GM18520 (cell line): Measurements from ENCODE around the gene RRAS2.
"Not testable (repeated sequence)": the region's sequence is repeated elsewhere in the genome, so short reads cannot be mapped to it uniquely, and the experiment has no call there.

ENCODE experiments used
- ATAC-seq: cut with Tn5 transposase; IDR thresholded peaks from one replicate; pipeline ENCODE4 v1.9.1; 2021; ENCODE audit not compliant: unreplicated experiment

The RRAS2 gene

DNA sequence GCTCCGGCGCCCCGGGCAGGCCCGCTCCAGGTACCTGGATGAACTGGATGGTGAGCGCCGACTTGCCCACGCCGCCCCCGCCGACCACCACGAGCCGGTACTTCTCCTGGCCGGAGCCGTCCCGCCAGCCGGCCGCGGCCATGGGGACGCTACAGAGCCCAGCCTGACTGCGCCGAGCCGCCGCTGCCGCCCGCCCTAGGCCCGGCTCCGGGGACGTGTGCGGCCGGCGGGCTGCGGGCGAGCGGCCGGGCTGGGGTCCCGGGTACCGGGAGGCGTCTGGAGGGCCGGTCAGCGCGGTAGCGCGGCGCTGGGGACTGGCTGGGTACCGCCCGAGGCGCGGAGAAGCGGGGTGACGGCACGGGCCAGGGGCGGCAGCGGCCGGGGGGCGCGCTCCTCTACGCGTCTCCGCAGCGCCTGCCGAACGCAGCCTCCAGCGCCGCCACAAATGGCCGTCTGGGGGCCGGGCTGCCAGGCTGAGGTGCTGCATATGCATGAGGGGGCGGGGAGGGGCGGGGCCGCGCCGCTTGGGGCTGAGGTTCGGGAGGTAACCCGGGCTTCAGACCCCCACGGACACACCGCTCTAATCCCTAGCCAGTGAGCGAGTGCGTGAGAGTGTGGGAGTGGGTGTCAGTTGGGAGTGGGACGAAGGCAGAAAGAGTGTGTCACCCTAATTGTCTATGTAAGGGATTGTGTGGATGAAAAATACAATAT lies at the start of gene RRAS2:
TSS of gene RRAS2 (minus strand) at position 455 of the 711 bp plus-strand sequence. CDS start at position 142, 313 bp downstream.
- peak; percentile 89 for ATAC-seq

DNA sequence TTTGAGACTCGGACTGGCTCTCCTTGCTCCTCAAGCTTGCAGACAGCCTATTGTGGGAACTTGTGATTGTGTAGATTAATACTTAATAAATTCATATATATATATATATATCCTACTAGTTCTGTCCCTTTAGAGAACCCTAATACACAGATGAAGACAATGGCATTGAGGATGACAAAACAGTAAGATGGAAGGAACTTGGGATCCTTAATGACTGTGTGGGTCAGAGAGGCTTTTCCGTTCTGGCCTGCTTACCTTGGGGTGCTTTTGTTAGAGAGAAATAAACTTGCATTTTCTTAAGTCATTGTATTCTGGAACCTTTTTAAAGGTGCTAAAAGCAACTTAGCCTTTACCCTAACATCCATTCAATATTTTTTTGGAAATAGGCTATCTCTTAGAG lies 49.6 kb upstream of the RRAS2 start:
- ATAC-seq = no peak

DNA sequence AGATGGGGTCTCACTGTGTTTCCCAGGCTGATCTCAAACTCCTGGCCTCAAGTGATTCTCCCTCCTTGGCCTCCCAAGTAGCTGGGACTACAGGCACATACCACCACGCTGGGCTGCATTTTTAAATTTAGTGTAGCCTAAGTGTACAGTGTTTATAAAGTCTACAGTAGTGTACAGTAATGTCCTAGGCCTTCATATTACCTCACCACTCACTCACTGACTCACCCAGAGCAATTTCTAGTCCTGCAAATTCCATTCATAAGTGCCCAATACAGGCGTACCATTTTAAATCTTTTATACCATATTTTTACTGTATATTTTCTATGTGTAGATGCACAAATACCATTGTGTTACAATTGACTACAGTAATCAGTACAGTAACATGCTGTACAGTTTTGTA lies 47.1 kb upstream of the RRAS2 start:
- not testable (repeated sequence) for ATAC-seq

DNA sequence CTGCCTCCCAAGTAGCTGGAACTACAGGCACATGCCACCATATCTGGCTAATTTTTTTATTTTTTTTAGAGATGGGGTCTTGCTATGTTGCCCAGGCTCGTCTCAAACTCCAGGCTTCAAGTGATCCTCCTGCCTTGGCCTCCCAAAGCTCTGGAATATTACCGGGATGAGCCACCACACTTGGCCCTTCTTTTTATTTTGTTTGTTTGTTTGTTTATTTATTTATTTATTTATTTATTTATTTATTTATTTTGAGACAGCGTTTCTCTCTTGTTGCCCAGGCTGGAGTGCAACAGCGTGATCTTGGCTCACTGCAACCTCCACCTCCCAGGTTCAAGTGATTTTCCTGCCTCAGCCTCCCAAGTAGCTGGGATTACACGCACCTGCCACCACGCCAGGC lies 44.5 kb upstream of the RRAS2 start:
- not testable (repeated sequence) for ATAC-seq

DNA sequence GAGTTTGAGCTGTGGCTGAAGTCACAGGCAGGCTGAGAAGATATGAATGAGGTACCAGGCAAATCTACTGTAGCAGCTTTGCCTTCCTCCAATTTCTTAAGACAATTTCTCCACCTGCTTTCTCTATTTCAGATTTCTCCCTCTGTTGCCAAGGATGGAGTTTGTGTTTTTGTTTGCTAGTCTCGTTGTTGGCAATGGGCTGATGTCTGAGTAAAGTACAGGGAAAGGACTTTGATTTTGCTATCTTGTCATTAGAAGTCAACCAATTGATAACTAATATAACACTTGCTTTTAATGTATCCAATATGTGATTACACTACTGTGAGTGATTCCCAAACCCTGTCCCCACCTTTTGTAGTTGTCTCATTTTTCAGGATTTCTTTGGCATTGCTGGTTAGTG lies 40.1 kb upstream of the RRAS2 start:
- no peak for ATAC-seq

DNA sequence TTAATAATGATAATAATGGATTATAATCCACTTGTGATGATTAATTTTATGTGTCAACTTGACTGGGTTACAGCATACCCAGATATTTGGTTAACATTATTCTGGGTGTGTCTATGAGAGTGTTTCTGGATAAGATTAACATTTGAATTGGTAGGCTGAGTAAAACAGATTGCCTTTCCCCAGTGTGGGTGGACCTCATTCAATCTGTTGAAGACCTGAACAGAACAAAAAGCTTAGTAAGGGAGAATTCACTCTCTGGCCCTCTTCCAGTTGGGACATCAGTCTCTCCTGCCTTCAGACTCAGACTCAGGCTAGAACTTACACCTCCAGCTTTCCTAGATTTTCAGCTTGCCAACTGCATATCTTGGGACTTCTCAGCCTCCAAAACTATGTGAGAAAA lies 37.3 kb upstream of the RRAS2 start:
- no peak for ATAC-seq

DNA sequence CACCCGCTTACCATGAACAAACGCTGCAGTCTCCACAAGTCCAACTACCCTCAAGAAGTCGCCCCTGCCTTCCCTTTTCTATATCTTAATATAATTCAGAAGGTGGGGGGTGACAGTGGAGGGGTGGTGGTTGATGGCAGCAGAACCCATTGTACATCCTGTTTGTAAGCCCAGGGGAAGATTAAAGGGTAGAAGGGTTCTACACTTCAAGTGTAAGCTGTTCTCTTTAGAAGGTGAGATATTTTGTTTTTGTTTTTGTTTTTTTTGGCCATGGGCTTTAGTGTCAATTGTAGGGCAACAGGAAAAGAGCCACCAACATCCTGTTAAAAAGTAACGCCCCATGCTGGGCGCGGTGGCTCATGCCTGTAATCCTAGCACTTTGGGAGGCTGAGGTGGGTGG lies 34.9 kb upstream of the RRAS2 start:
- ATAC-seq = no peak

DNA sequence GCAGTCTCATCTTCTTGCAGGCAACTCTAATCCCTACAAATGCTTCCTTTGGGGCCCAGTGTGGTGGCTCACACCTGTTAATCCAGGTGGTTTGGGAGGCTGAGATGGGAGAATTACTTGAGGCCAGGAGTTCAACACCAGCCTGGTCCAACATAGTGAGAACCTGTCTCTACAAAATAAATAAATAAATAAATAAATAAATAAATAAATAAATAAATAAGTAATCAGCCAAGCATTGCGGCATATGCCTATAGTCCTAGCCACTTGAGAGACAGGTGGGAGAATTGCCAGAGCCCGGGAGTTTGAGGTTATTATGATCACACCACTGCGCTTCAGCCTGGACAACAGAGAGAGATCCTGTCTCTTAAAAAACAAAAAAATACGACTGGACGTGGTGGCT lies 34.1 kb upstream of the RRAS2 start:
- no peak for ATAC-seq

DNA sequence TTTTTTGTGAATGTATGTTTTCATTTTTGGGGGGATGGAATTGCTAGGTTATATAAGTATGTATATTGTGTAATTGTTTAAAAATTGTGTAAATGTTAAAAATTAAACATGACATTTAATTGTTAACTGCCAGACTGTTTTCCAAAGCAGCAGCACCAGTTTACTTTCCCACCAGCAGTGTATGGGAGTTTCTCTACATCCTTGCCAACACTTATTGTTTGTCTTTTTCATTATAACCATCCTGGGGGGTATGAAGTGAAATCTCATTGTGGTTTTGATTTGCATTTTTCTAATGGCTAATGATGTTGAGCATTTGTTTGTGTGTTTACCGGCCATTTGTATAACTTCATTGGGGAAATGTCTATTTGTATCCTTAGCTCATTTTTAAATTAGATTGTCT lies 31.7 kb upstream of the RRAS2 start:
- ATAC-seq = no peak

DNA sequence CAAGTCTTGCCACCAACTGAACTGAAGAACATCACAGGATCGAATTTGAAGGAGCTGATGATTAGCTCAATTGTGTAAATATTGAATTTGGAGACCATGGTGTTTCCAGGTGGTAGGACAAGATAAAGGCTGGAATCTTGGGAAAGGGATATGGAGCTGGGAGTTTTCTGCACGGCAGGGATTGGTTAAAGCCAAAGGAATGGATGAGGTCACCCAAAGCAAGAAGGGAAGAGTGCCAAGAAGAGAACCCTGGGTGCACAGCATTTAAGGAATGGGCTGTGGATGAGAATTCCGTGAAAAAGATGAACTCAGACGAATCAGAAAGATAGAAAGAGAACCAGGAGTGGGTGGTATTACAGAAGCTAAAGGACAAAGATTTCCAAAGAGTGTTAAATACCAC lies 29.4 kb upstream of the RRAS2 start:
- ATAC-seq = no peak

DNA sequence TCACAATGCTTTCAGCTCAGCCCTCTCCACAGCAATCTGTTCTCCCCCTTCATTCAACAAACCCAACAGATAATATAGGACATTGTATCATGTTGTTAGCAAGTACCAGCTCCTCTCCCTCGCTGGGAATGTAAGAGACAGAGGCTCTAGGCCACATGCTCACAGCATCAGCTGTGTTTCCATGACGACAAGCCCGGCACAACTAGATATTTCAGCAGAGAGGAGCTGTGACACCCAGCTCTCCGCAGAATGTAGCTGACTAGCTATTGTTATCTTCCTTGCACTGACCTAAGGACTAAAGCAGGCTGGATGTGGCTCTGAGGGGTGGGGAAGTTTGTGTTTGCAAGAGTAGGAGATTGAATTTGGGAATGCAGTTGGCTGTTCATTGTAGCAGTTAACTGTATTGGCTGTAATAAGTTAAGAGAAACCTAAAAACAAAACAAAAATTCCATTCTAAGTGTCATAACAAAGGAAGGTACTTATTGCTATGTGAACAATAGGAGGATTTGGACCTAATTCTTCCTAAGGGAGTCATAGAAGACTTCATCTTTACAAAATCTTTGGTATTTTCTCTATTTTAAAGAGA lies 28.0 kb upstream of the RRAS2 start:
- ATAC-seq = no peak

DNA sequence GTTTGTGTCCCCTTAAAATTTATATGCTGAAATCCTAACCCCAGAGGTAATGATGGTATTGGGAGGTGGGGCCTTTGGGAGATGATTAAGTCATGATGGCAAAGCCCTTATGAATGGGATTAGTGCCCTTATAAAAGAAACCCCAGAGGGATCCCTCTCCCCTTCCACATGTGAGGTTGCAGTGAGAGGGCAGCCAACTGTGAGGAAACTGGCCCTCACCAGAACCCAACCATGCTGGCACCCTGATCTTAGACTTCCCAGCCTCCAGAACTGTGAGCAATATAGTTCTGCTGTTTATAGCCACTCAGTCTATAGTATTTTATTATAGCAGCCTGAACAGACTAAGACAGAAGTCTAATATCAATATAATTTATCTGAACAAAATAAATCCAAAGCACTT lies 27.1 kb upstream of the RRAS2 start:
- ATAC-seq = no peak

DNA sequence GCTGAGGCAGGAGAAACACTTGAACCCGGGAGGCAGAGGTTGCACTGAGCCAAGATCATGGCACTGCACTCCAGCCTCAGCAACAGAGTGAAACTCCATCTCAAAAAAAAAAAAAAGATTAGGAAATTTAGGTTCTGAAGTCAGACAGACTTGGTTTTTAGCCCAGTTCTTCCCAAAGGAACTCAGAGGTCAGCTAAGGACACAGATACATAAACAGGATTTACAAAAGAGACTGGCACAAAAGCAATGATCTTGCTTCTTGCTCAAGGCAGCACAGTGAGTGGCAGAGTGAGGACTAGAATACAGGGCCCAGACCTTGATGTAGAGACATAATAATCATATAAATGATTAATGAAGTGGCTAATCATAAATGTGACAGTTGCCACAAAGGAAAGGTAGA lies 25.4 kb upstream of the RRAS2 start:
- no peak for ATAC-seq

DNA sequence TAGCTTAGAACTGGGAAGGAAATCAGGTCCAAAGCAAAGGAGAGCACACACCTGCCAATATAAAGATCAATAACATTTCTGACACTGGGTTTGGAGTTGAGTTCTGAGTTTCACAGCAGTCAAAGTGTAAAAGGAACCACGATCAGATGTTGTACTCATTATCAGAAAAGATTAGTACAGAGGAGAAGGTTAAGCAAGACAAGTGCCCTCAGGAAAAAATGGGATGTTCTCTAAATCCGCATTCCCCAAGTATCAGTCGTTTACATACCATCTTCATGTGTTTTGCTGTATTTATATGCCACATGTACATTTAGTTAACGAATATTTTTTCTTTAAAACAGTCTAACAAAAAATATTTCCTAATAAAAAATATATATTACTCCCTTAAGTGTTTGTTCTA lies 23.0 kb upstream of the RRAS2 start:
- ATAC-seq = no peak

DNA sequence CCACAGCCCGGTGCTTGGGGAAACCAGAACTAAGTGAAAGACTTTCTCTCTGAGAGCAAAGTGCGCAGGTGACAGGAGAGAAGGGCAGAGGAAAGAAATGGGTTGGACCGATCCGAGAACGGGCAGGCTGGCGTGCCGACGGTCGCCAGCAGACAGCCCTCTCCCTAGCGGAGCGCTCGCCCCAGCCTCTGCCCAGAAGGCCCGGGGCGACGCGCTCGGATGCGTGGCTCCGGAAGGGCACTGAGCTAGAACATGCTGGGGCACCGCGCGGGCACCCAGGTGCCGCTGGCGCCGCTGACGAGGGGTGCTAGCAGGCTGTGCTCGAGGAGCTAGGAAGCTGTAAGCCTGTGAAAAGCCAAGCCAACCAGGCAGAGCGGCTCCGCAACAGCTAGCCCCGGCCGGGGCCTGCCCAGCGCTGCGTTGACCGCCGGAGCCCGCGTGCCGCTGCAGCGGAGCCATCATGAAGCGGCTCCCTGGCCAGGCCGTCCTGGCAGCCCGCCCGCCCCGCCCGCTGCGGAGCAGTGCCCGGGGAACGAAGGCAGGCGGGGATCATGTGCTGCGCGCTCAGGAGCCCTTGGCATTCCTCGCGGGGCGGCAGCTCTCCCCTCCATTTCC lies 22.1 kb upstream of the RRAS2 start:
- peak; percentile 67 for ATAC-seq

DNA sequence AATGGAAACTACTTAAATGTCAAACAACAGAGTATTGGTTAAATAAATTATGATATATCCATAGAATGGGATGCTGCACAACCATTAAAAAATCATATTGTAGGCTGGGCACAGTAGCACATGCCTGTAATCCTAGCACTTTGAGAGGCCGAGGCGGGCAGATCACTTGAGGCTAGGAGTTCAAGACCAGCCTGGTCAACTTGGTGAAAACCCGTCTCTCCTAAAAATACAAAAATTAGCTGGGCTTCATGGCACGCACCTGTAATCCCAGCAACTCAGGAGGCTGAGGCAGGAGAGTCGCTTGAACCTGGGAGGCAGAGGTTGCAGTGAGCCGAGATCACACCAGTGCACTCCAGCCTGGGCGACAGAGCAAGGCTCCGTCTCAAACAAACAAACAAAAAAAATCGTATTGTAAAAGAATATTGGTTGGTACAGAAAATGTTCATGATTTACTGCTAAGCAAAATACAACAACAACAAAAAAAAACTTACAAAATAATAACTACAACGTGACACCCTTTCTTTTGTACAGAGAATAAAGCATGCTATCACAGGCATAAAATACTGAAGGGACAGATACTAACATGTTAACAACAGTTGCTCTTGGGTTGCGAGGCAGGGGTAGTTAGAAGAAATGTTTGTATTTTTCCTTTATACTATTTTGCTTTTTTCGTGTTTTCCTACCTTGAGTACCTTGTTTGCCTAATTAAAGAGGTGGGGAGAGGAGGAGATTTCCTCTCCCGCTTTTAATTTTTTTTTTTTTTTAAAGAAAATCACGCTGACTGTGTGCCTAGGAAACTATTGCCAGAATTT lies 21.3 kb upstream of the RRAS2 start:
- ATAC-seq = no peak

DNA sequence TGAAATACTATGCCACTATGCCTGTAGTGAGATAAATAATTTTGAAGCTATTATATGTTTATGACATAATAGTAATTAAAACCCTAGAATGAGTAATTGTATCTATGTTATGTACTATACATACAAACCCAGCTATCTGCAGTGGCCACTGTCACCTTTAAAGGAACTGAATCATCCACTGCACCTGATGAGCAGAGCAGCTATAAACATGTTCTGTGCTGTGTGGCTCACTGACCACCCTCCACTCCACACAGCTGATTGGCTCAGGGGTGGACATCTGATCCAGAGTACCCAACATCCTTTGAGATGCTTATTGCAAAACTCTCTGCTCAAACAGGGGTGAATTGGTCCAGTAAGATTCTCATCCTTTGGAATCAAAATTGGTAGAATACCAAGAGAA lies 19.2 kb upstream of the RRAS2 start:
- no peak for ATAC-seq

DNA sequence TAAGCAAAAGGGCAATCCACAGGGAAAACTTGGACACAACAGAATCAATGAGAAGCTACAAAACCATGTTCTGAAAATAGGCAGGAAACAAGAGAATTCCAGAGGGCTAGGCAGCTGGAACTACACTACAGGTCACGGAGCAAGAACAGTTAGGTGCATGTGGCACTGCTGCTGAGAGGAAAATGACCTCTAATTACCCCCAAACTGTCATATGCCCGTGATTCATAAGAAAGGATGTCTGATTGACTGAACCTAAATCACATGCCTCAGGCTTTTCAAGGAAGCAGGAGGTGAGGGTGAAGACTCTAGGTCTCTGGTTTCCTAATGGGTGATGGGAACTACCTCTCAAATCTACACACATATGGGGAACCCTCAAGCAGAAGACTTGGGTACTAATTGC lies 17.9 kb upstream of the RRAS2 start:
- ATAC-seq = no peak

DNA sequence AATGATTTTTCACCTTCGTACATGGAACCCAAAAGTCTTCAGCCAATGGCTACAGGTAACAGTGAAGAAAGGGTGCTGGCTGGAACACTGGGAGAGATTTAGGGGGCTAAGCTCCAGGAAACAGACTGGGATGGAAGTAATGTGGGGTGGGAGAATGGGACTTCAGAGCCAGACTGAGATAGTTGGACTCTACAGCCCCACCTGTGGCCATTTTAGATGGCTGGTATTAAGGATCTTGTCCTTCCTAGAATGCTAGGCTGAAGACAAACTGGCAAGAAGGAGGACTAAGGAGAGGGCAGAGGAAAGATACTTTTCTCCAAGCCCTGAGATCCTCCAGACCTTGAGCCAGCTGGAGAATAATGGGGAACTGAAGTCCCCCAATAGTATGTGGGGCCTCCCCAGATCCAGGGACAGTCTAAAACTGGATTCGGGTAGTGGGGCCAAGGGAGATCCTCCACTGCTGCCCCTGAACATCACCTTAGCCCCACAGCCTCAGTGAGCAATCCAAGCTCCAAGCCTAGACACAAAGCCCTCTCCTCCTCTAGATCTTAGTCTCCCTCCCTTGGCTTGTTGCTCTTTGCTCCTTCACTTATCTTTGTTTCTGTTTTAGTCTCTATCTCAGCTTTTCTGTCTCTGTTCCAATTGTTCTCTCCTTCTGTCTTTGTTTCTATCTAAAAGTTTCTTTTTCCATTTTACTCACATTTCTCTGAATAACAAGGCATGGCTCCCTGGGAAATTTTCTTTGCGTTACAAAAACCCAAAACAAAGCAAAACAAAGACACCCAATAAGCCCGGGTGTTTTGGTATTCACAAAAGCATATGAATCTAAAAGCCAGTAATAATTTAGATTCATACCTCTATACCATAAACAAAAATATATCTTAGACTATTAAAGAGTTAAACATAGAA lies 16.2 kb upstream of the RRAS2 start:
- no peak for ATAC-seq

DNA sequence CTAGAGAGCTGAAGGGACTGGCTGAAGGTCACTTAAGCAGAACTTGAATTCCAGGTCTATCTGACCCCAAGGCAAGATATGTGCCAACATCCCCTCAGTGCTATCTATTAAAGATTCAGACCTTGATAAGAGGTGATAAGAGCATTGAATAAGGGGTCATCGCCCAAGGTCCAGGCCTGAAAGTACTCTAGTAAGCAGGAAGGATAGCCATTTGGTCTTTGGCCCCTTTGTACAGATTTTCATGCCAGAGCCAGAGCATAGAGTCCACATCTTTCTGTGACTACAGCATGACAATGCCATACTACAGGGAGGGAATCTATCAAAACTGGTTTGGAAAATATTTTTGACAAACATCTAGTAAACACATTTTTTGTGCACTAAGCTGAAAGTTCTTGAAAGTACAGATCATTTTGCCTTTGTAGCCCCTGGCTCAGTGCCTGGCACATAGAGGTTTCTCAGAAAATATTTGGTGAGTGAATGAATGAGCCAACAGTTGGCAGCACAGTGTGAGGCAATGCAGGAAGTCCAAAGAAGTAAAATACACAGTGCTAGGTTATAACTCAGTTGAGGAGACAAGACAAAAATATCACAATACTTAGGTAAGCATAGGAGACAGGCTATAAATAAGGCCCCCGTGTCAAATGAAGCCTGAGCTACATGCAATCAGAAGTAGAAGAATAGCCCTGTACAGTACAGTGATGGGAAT lies 15.1 kb upstream of the RRAS2 start:
- no peak for ATAC-seq
